Adrenal gland (tissue), 12 donors: ENCODE measurements around the gene BIRC3. TPM values are rescaled to one million over a fixed set of nuclear protein-coding genes. Genes with fewer than 3 reads are reported as not detected.

Source experiments
- DNase-seq, 7 donors: peaks; one replicate each; pipeline ENCODE4 v3.0.0-alpha.2; 2019 to 2020
- H3K27ac ChIP-seq, 5 donors: fragments of 200-600 bp; sonication (generic) in 4 of 5; 1 replicate in 3 of 5; 2 replicates in 2 of 5; pipeline versions ENCODE4 v1.5.1 to v1.8.0; 2016 to 2020; ENCODE audit warnings: mild to moderate bottlenecking in 1 of 5
- H3K27me3 ChIP-seq: fragments of 200-600 bp; 2 replicates; pipeline ENCODE4 v1.8.0; 2021
- H3K36me3 ChIP-seq, 2 donors: fragments of 200-600 bp; replicated peaks in 1 of 2; 1 replicate in 1 of 2; 2 replicates in 1 of 2; pipeline versions ENCODE4 v1.5.1 to v1.8.0; 2018 to 2022
- H3K4me1 ChIP-seq, 2 donors: fragments of 200-600 bp; replicated peaks in 1 of 2; 1 replicate in 1 of 2; 2 replicates in 1 of 2; pipeline versions ENCODE4 v1.5.1 to v1.8.0; 2018 to 2021
- H3K4me3 ChIP-seq, 4 donors: fragments of 200-600 bp; sonication (generic) in 3 of 4; one replicate each; pipeline ENCODE4 v1.5.1; 2016 to 2018
- H3K9me3 ChIP-seq, 3 donors: fragments of 200-600 bp; sonication (generic) in 1 of 3; replicated peaks in 1 of 3; 1 replicate in 2 of 3; 2 replicates in 1 of 3; pipeline versions ENCODE4 v1.5.1 to v1.8.0; 2016 to 2021
- CTCF ChIP-seq, 6 experiments: fragments of 450-650 bp in 4 of 6; fragments of 200-600 bp in 2 of 6; sonication (generic) in 1 of 6; IDR thresholded peaks; 1 replicate in 5 of 6; 2 replicates in 1 of 6; pipeline versions ENCODE4 v1.5.1 to v1.8.0; 2016 to 2021; ENCODE audit warnings: antibody characterized with exemption in 6 of 6, mild to moderate bottlenecking in 2 of 6, moderate library complexity in 1 of 6
- POLR2A ChIP-seq, 2 donors: fragments of 450-650 bp; IDR thresholded peaks; one replicate each; pipeline ENCODE4 v1.6.1; 2017; ENCODE audit warnings: antibody characterized with exemption in 2 of 2, mild to moderate bottlenecking in 2 of 2, moderate library complexity in 1 of 2
- WGBS, 4 donors: extraction: QIAGEN DNeasy Blood & Tissue Kit in 2 of 4; methylation state at CpG; one replicate each; pipeline versions ENCODE4 v1.1.5 to v1.1.7; 2013 to 2017; 5-methylcytosine and 5-hydroxymethylcytosine counted together
- intact Hi-C, 2 donors: fragments of 100-400 bp; cut with DNase I; formaldehyde crosslinking; loops; one replicate each; pipeline versions ENCODE4 v1.14.1 to v1.15.0; 2022 to 2023
- polyA plus RNA-seq, 3 donors: library from polyadenylated mRNA; stranded (reverse); fragments of 200-250 nt in 2 of 3; fragments of 350-450 nt in 1 of 3; fragmentation: Illumina TruSeq in 1 of 3; extraction: RNeasy Lipid Tissue Mini Kit (QIAGEN cat#74804) in 1 of 3; gene quantifications; one replicate each; pipeline ENCODE4 v1.2.3, GENCODE V29; 2013 to 2014
- total RNA-seq, 9 donors: library from RNA; depleted of rRNA in 4 of 9; stranded (reverse); fragments of >200 nt in 4 of 9; fragments of 120-200 nt in 1 of 9; fragmentation: NEBNext Ultra II Directional in 1 of 9; extraction: Animal tissue kit (Norgen Biotek cat#: 25700) in 1 of 9; gene quantifications; one replicate each; pipeline versions ENCODE4 v1.1.0 to v1.2.4, GENCODE V29; 2013 to 2023
- donor health status: healthy with polysubstance abuse.
- donor health status: Bipolar disorder and iron deficiency.
- donor health status: DM: yes; HTN: yes; CAD: no.
- donor health status: DM: no; HTN: no; CAD: no.
- donor health status: DM: no; HTN: no; CAD: no.
- donor health status: DM: yes; HTN: yes; CAD: no.

Gene BIRC3
- total and polyA plus RNA-seq, 12 donors, result 0.48 to 8.6 (median 3.1) TPM

- intact Hi-C loops, result loop anchor here in 1 of 2 donors (10.0 kb wide), 1 partner anchor 206 kb away; no protein-coding TSS in a partner anchor
- Histone ChIP-seq H3K4me3 (no peak overlapping the region), H3K36me3 (no peaks in the 10 kb centered on the region), H3K4me1 (peaks cover 0 to 14% of the 10 kb centered on the region in 2 donors), H3K9me3 (no peaks in the 10 kb centered on the region), H3K27ac (no peak overlapping the region), H3K27me3 (no peaks in the 10 kb centered on the region)
- 58 to 69% (median 66%) methylated on average over 3 of the region's 3 CpGs for WGBS, 4 donors
- TF ChIP-seq POLR2A (IDR thresholded peaks at IDR 0.05), result no peak
- no peak for TF ChIP-seq CTCF (IDR thresholded peaks at IDR 0.05)
- no peak for DNase-seq
These were observed 28.6 kb upstream of the BIRC3 start for GRCh38 chr11:102288725-102289083.

DNA sequence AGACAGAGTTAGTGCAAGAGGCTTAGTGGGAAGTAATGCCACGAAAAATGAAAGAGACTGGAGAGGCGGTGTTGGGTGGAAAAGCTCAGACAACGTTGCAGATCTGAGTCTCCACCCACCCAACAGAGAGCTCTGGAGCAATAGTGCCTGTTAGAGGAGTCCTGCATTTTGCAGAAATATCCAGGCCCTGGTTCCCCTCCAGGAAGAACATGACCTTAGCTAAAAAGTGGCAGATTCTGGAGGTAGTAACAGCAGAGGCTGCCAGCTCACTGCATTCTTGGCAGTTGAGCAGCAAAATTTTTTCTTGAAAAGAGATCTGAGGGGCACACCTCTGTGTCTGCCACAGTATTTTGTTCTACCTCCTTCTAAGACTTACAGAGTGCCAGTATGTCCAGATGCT, 27.7 kb upstream of the BIRC3 start:
- Histone ChIP-seq H3K4me3 (no peak overlapping the region), H3K36me3 (no peaks in the 10 kb centered on the region), H3K27me3 (no peaks in the 10 kb centered on the region), H3K4me1 (peaks cover 0 to 14% of the 10 kb centered on the region in 2 donors), H3K9me3 (no peaks in the 10 kb centered on the region), H3K27ac (no peak overlapping the region)
- TF ChIP-seq CTCF (IDR thresholded peaks at IDR 0.05) (no peak), POLR2A (IDR thresholded peaks at IDR 0.05) (no peak)
- 51 to 59% (median 54%) methylated on average over 3 of the region's 3 CpGs for whole genome bisulfite sequencing, 4 donors
- intact Hi-C loops, result loop anchor here in 1 of 2 donors (10.0 kb wide), 1 partner anchor 205 kb away; no protein-coding TSS in a partner anchor
- no peak for DNase-seq

GRCh38 chr11:102291831-102292230, 25.5 kb upstream of the BIRC3 start:
- Histone ChIP-seq H3K36me3 (no peaks in the 10 kb centered on the region), H3K4me3 (no peak overlapping the region), H3K9me3 (no peaks in the 10 kb centered on the region), H3K27me3 (no peaks in the 10 kb centered on the region), H3K27ac (no peak overlapping the region), H3K4me1 (peaks cover 0 to 14% of the 10 kb centered on the region in 2 donors)
- 85 to 95% (median 91%) methylated on average over 1 of the region's 1 CpG for WGBS, 4 donors
- DNase-seq, result no peak
- TF ChIP-seq POLR2A (IDR thresholded peaks at IDR 0.05) (no peak), CTCF (IDR thresholded peaks at IDR 0.05) (no peak)
- intact Hi-C loops, result loop anchor here in 1 of 2 donors (10.0 kb wide), 1 partner anchor 363 kb away; no protein-coding TSS in a partner anchor

DNA sequence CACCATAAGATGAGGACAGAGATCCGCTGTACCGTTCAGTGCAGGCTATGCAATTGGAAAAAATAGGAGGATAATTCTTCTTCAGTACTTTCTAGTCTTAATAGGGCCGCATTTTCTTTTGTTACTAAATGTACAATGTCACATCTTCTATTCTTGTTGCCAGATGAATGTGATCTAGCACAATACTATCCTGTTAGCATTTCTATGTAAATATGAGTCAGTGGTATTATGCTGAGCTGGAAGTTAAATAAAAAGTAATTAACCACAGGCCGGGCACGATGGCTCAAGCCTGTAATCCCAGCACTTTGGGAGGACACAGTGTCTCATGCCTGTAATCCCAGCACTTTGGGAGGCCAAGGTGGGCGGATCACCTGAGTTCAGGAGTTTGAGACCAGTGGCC, 24.4 kb upstream of the BIRC3 start:
- whole genome bisulfite sequencing, 4 donors, result 89 to 97% (median 92%) methylated on average over 6 of the region's 6 CpGs
- Histone ChIP-seq H3K27me3 (no peaks in the 10 kb centered on the region), H3K9me3 (no peaks in the 10 kb centered on the region), H3K27ac (no peak overlapping the region), H3K36me3 (no peaks in the 10 kb centered on the region), H3K4me3 (no peak overlapping the region), H3K4me1 (peaks cover 0 to 13% of the 10 kb centered on the region in 2 donors)
- no peak for DNase-seq
- intact Hi-C loops, result loop anchor here in 1 of 2 donors (10.0 kb wide), 1 partner anchor 362 kb away; no protein-coding TSS in a partner anchor
- TF ChIP-seq POLR2A (IDR thresholded peaks at IDR 0.05) (no peak), CTCF (IDR thresholded peaks at IDR 0.05) (no peak)
